Spinal cord (tissue), 10 donors: Measurements from ENCODE around the gene HEPACAM2. TPM values are rescaled to one million over a fixed set of nuclear protein-coding genes. Genes with fewer than 3 reads are reported as not detected.

Source experiments
- DNase-seq, 6 donors: peaks; one replicate each; pipeline versions ENCODE4 v3.0.0 to v3.0.0-alpha.2; 2013 to 2015; ENCODE audit warnings: low spot score in 6 of 6, low read depth in 4 of 6
- H3K27ac ChIP-seq: one replicate; pipeline ENCODE4 v1.5.1; 2013; ENCODE audit warnings: low read depth, low read length, control low read depth
- H3K27me3 ChIP-seq: one replicate; pipeline ENCODE4 v1.6.1; 2013; ENCODE audit warnings: low read length; ENCODE audit not compliant: control insufficient read depth, insufficient read depth
- H3K36me3 ChIP-seq: one replicate; pipeline ENCODE4 v1.6.1; 2013; ENCODE audit warnings: low read length; ENCODE audit not compliant: control insufficient read depth, insufficient read depth
- H3K4me1 ChIP-seq: one replicate; pipeline ENCODE4 v1.6.1; 2013; ENCODE audit warnings: low read length; ENCODE audit not compliant: control insufficient read depth, insufficient read depth
- H3K4me3 ChIP-seq: one replicate; pipeline ENCODE4 v1.5.1; 2013; ENCODE audit warnings: low read depth, low read length, control low read depth
- H3K9me3 ChIP-seq: one replicate; pipeline ENCODE4 v1.6.1; 2013; ENCODE audit warnings: low read length; ENCODE audit not compliant: control insufficient read depth, insufficient read depth
- WGBS: methylation state at CpG from one replicate; pipeline ENCODE4 v1.1.5; 2013; ENCODE audit warnings: missing lambda C conversion rate; ENCODE audit not compliant: insufficient coverage; 5-methylcytosine and 5-hydroxymethylcytosine counted together
- long read RNA-seq, 4 donors: transcript quantifications; one replicate each; lab custom pipeline, GENCODE V29; 2026
- polyA plus RNA-seq, 2 donors: library from polyadenylated mRNA; unstranded; fragments of 120-200 nt; gene quantifications; one replicate each; pipeline ENCODE4 v1.2.1, GENCODE V29; 2013; ENCODE audit not compliant: insufficient read length in 2 of 2
- total RNA-seq, 2 donors: library from RNA; depleted of rRNA in 1 of 2; stranded (reverse); fragments of 120-200 nt in 1 of 2; fragments of >200 nt in 1 of 2; gene quantifications; one replicate each; pipeline versions ENCODE4 v1.2.3 to v1.2.4, GENCODE V29; 2013 to 2014
- donor health status: healthy.

The HEPACAM2 gene
- under 1 TPM; 0.11 to 0.69 TPM for total RNA-seq
- under 1 TPM; 0.14 to 0.33 TPM for polyA plus RNA-seq
- long read RNA-seq, donor 1 = 0 reads
- long read RNA-seq, donor 2, partial matches to known transcripts = 0 of 1 reads
- long read RNA-seq, donor 2, other reads (novel, unspliced or antisense) = 0 of 1 reads
- long read RNA-seq, donor 3 = 0 reads
- long read RNA-seq, donor 4 = 0 reads

DNA sequence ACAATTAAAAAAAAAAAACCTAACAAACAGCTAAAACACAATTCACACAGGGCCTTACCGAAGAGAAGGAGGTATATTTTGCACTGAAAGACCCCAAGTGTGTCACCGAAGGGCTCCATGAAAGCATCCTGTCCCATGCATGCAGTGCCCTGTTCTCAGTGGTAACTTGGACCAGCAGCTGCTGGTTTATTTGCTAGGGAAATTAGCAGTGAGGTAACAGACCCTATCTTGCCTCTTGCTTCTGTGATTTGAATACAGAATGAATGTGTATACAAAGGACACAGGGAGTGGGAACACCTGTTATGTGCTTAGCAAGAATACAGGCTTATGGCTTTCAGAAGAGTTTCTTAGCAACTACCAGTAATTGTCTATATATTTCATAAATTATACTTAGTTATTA is at the start of gene HEPACAM2:
TSS of gene HEPACAM2 (minus strand) at position 160 of the 400 bp plus-strand sequence.
- H3K9me3 ChIP-seq = no peaks in the 10 kb centered on the region
- 52% methylated on average over 2 of the region's 2 CpGs for WGBS
- H3K4me3 ChIP-seq = no peak within 1 kb of the TSS
- no peak within 1 kb of the TSS for H3K27ac ChIP-seq
- H3K36me3 ChIP-seq = no peaks in the 10 kb centered on the region
- H3K4me1 ChIP-seq = no peaks in the 10 kb centered on the region
- DNase-seq = no peak
- H3K27me3 ChIP-seq = no peaks in the 10 kb centered on the region

- H3K27me3 ChIP-seq = no peaks in the 10 kb centered on the region
- no peaks in the 10 kb centered on the region for H3K4me1 ChIP-seq
- no peak for DNase-seq
- no peaks in the 10 kb centered on the region for H3K9me3 ChIP-seq
- no peaks in the 10 kb centered on the region for H3K36me3 ChIP-seq
- H3K27ac ChIP-seq = no peak overlapping the region
- H3K4me3 ChIP-seq = no peak overlapping the region
- no CpG with 5 or more reads among the region's 4 CpGs for WGBS
Observed at GRCh38 chr7:93265220-93265619, 39.0 kb upstream of the HEPACAM2 start.

- H3K27ac ChIP-seq = no peak overlapping the region
- DNase-seq = no peak
- no peaks in the 10 kb centered on the region for H3K4me1 ChIP-seq
- H3K27me3 ChIP-seq = no peaks in the 10 kb centered on the region
- H3K4me3 ChIP-seq = no peak overlapping the region
- no CpG with 5 or more reads among the region's 1 CpG for WGBS
- H3K9me3 ChIP-seq = no peaks in the 10 kb centered on the region
- H3K36me3 ChIP-seq = no peaks in the 10 kb centered on the region
Observed at GRCh38 chr7:93262535-93262934, 36.3 kb upstream of the HEPACAM2 start.

- H3K36me3 ChIP-seq = no peaks in the 10 kb centered on the region
- no peaks in the 10 kb centered on the region for H3K9me3 ChIP-seq
- no peak overlapping the region for H3K27ac ChIP-seq
- H3K4me3 ChIP-seq = no peak overlapping the region
- H3K27me3 ChIP-seq = no peaks in the 10 kb centered on the region
- DNase-seq = no peak
- no peaks in the 10 kb centered on the region for H3K4me1 ChIP-seq
Observed at GRCh38 chr7:93258661-93259060, 32.4 kb upstream of the HEPACAM2 start.

DNA sequence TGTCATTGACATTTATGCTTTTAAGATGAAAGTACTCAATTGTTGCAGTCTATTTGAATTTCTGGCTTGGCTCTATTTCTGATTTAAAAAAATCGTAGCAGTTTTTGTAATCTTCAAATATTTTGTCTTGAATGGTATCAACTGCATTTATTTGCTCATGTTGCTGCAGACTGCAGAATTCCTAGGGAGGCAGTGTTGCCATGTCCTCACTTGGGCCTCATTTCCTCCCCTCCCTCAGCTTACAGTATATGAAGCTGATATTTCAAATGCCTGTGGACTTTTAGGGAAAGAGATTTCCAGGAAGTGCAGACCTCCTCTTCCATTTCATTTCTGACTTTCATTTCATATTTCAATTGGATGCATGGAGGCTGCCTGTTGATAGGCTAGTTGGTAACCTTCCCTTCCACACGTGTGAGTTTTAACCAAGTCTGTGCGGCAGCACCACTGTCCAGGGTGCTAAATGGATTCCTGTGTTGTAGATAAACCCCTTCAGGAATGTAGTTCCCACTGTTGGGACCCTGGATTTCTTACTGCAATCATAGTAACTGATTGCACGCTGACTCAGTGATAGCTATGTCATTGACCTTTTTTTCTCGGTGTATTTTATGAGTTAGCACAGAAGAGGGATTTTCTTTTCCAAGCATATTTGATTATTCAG is 23.4 kb upstream of the HEPACAM2 start:
- no peaks in the 10 kb centered on the region for H3K36me3 ChIP-seq
- no peaks in the 10 kb centered on the region for H3K27me3 ChIP-seq
- no peaks in the 10 kb centered on the region for H3K4me1 ChIP-seq
- 40% methylated on average over 2 of the region's 5 CpGs for WGBS
- DNase-seq = peak in 1 of 6 donors; percentile 14
- H3K4me3 ChIP-seq = no peak overlapping the region
- no peaks in the 10 kb centered on the region for H3K9me3 ChIP-seq
- H3K27ac ChIP-seq = no peak overlapping the region

DNA sequence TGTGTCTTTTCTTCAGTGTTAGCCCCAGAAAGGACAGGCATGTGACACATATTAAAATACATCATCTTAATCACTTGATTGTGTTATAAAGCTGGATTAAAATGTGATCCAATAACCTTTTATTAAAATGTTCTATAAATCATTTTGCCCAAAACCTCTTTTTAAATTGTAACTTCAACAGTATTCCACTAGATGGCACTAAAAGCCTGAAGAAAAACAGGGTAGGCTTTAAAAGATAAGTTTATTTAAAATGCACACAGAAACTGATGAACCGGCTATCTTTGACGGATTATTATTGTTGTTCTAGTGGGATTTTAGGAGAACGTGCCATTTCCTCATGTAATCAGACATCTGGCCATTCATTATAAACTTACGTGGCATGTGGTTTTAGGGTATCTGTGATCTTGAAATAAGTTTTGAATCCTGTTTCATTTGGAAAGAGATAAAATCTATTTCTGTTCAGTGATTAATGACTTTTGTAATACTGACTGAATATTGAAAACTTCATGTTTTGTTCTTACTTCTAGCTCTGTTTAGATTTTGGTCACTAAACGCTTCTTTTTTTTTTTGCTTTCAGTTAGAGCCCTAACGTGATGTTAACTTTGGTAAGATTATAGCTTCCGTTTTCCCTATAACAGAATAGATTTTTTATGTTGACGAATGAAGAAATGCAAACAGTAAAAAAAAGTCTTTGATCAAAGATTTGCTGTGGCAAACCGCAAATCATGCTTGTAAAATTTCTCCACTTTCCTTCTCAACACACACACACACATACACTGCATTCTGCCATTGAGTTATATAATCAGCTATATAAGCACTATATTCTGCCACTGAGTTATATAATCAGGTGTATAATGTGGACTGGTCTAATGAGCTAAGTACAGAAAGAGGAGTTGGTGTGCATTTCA is 19.5 kb upstream of the HEPACAM2 start:
- no peaks in the 10 kb centered on the region for H3K27me3 ChIP-seq
- no peaks in the 10 kb centered on the region for H3K9me3 ChIP-seq
- H3K27ac ChIP-seq = no peak overlapping the region
- DNase-seq = peak in 3 of 6 donors; percentile 31 to 78 (median 49)
- no peaks in the 10 kb centered on the region for H3K4me1 ChIP-seq
- no CpG with 5 or more reads among the region's 9 CpGs for WGBS
- H3K4me3 ChIP-seq = no peak overlapping the region
- H3K36me3 ChIP-seq = no peaks in the 10 kb centered on the region

- H3K27ac ChIP-seq = no peak overlapping the region
- no peaks in the 10 kb centered on the region for H3K4me1 ChIP-seq
- no CpG with 5 or more reads among the region's 3 CpGs for WGBS
Observed at GRCh38 chr7:93242106-93242505, 15.8 kb upstream of the HEPACAM2 start.

GRCh38 chr7:93239824-93240223 is 13.6 kb upstream of the HEPACAM2 start:
- Histone ChIP-seq H3K27ac (no peak overlapping the region), H3K9me3 (no peaks in the 10 kb centered on the region), H3K4me1 (no peaks in the 10 kb centered on the region), H3K4me3 (no peak overlapping the region), H3K36me3 (no peaks in the 10 kb centered on the region), H3K27me3 (no peaks in the 10 kb centered on the region)
- no CpG with 5 or more reads among the region's 4 CpGs for WGBS
- no peak for DNase-seq

More at GRCh38 chr7:93242106-93242505, 15.8 kb upstream of the HEPACAM2 start:
- no peaks in the 10 kb centered on the region for H3K9me3 ChIP-seq
- H3K36me3 ChIP-seq = no peaks in the 10 kb centered on the region
- H3K27me3 ChIP-seq = no peaks in the 10 kb centered on the region
- H3K4me3 ChIP-seq = no peak overlapping the region
- DNase-seq = no peak

GRCh38 chr7:93238748-93239147 is 12.5 kb upstream of the HEPACAM2 start:
- no peaks in the 10 kb centered on the region for H3K4me1 ChIP-seq
- DNase-seq = no peak
- no peaks in the 10 kb centered on the region for H3K27me3 ChIP-seq
- H3K36me3 ChIP-seq = no peaks in the 10 kb centered on the region
- no CpG with 5 or more reads among the region's 2 CpGs for WGBS
- H3K27ac ChIP-seq = no peak overlapping the region
- H3K4me3 ChIP-seq = no peak overlapping the region
- no peaks in the 10 kb centered on the region for H3K9me3 ChIP-seq
